SK-N-SH (cell line): ENCODE measurements around the gene MPST. TPM values are rescaled to one million over a fixed set of nuclear protein-coding genes. Genes with fewer than 3 reads are reported as not detected.

ENCODE experiments used
- CTCF ChIA-PET: fragments of 300-600, 350-600 bp; formaldehyde crosslinking; extraction: SDS; loops from one replicate; lab custom pipeline; 2021; lab: Yijun Ruan, JAX
- POLR2A ChIA-PET: fragments of 350-600 bp; sonication (Branson Sonifier 250); formaldehyde crosslinking; extraction: SDS; loops from one replicate; lab custom pipeline; 2020; ENCODE audit warnings: antibody characterized with exemption, inconsistent platforms; lab: Yijun Ruan, JAX
- DNase-seq: peaks from one replicate; pipeline ENCODE4 v3.0.0; 2012
- H2AFZ ChIP-seq: fragments of 200-600 bp; sonication (generic); 2 replicates; pipeline ENCODE4 v1.8.1; 2016; ENCODE audit warnings: antibody characterized with exemption, mild to moderate bottlenecking, low read depth
- H3F3A ChIP-seq: fragments of 200-600 bp; sonication (generic); replicated peaks from 2 replicates; pipeline ENCODE3; 2016; ENCODE audit warnings: antibody characterized with exemption, mild to moderate bottlenecking; ENCODE audit not compliant: insufficient read depth
- H3K27ac ChIP-seq, 2 experiments: fragments of 200-500 bp in 1 of 2; fragments of 200-600 bp in 1 of 2; sonication (Bioruptor generic) in 1 of 2; sonication (generic), shearing (Covaris generic) in 1 of 2; 2 replicates each; pipeline versions ENCODE4 v1.5.1 to v1.6.1; 2014 to 2016; ENCODE audit warnings: low read depth in 2 of 2, inconsistent platforms in 1 of 2, low read length in 1 of 2, mild to moderate bottlenecking in 1 of 2, mixed read lengths in 1 of 2
- H3K27me3 ChIP-seq: fragments of 200-600 bp; sonication (generic), shearing (Covaris generic); 2 replicates; pipeline ENCODE4 v1.6.1; 2016; ENCODE audit warnings: mixed run types; ENCODE audit not compliant: insufficient read depth
- H3K36me3 ChIP-seq, 2 experiments: fragments of 200-500 bp in 1 of 2; fragments of 200-600 bp in 1 of 2; sonication (Bioruptor generic) in 1 of 2; sonication (generic) in 1 of 2; replicated peaks in 1 of 2; 2 replicates each; pipeline versions ENCODE3 to v1.5.1; 2014 to 2016; ENCODE audit warnings: low read length in 1 of 2, mild to moderate bottlenecking in 1 of 2; ENCODE audit not compliant: insufficient read depth in 2 of 2, control insufficient read depth in 1 of 2
- H3K4me1 ChIP-seq, 2 experiments: fragments of 200-500 bp in 1 of 2; fragments of 200-600 bp in 1 of 2; sonication (Bioruptor generic) in 1 of 2; sonication (generic), shearing (Covaris generic) in 1 of 2; 2 replicates each; pipeline versions ENCODE4 v1.5.1 to v1.6.1; 2014 to 2016; ENCODE audit warnings: low read depth in 1 of 2, low read length in 1 of 2, mixed run types in 1 of 2; ENCODE audit not compliant: insufficient read depth in 2 of 2, control insufficient read depth in 1 of 2
- H3K4me2 ChIP-seq: fragments of 200-600 bp; sonication (generic), shearing (Covaris generic); 2 replicates; pipeline ENCODE4 v1.6.1; 2017; ENCODE audit warnings: mixed run types
- H3K4me3 ChIP-seq, 2 experiments: fragments of 200-500 bp in 1 of 2; fragments of 200-600 bp in 1 of 2; sonication (Bioruptor generic) in 1 of 2; sonication (generic), shearing (Covaris generic) in 1 of 2; 2 replicates each; pipeline versions ENCODE4 v1.5.1 to v1.8.1; 2014 to 2016; ENCODE audit warnings: low read depth in 2 of 2, inconsistent platforms in 1 of 2, low read length in 1 of 2, mild to moderate bottlenecking in 1 of 2, mixed read lengths in 1 of 2, moderate library complexity in 1 of 2
- H3K79me2 ChIP-seq: fragments of 200-600 bp; sonication (generic); 2 replicates; pipeline ENCODE4 v1.8.1; 2017; ENCODE audit warnings: mild to moderate bottlenecking; ENCODE audit not compliant: insufficient read depth
- H3K9ac ChIP-seq: fragments of 200-600 bp; sonication (generic); 2 replicates; pipeline ENCODE4 v1.6.1; 2017; ENCODE audit warnings: mixed run types
- H3K9me2 ChIP-seq: fragments of 200-600 bp; sonication (generic); 2 replicates; pipeline ENCODE4 v1.6.1; 2017; ENCODE audit warnings: mixed run types
- H3K9me3 ChIP-seq: fragments of 200-600 bp; sonication (generic); 2 replicates; pipeline ENCODE4 v1.6.1; 2017; ENCODE audit warnings: mixed run types, mild to moderate bottlenecking, moderate library complexity
- H4K20me1 ChIP-seq: fragments of 200-600 bp; sonication (generic); 2 replicates; pipeline ENCODE4 v1.6.1; 2017; ENCODE audit warnings: mild to moderate bottlenecking, mixed run types; ENCODE audit not compliant: insufficient read depth
- CHD2 ChIP-seq: fragments of 150-350 bp; IDR thresholded peaks from 2 replicates; pipeline ENCODE4 v1.6.1; 2018; ENCODE audit warnings: low read length; ENCODE audit not compliant: partially characterized antibody
- EP300 ChIP-seq, 2 experiments: IDR thresholded peaks; 2 replicates each; pipeline versions ENCODE4 v1.4.0 to v1.6.1; 2012; ENCODE audit warnings: borderline replicate concordance in 1 of 2, low read depth in 1 of 2, low read length in 1 of 2
- FOXJ3 ChIP-seq: sonication (generic); formaldehyde crosslinking; IDR thresholded peaks from 2 replicates; pipeline ENCODE4 v1.5.1; 2020; ENCODE audit warnings: mild to moderate bottlenecking, missing genetic modification reagents
- FOXM1 ChIP-seq: IDR thresholded peaks from 2 replicates; pipeline ENCODE4 v1.4.0; 2012; ENCODE audit warnings: low read depth, mild to moderate bottlenecking
- JUND ChIP-seq: IDR thresholded peaks from 2 replicates; pipeline ENCODE4 v1.4.0; 2012
- MAX ChIP-seq: IDR thresholded peaks from 2 replicates; pipeline ENCODE4 v1.4.0; 2012; ENCODE audit warnings: low read depth
- MEF2A ChIP-seq: IDR thresholded peaks from 2 replicates; pipeline ENCODE4 v1.4.0; 2012; ENCODE audit warnings: low read depth, borderline replicate concordance
- NFIC ChIP-seq: IDR thresholded peaks from 2 replicates; pipeline ENCODE4 v1.4.0; 2012; ENCODE audit warnings: borderline replicate concordance
- PBX3 ChIP-seq: IDR thresholded peaks from 2 replicates; pipeline ENCODE4; 2012
- POLR2AphosphoS5 ChIP-seq: IDR thresholded peaks from 2 replicates; pipeline ENCODE4 v1.6.1; 2012; ENCODE audit warnings: low read depth, low read length
- RAD21 ChIP-seq: IDR thresholded peaks from 2 replicates; pipeline ENCODE4 v1.6.1; 2012; ENCODE audit warnings: mild to moderate bottlenecking, low read length
- RCOR1 ChIP-seq: fragments of 150-350 bp; IDR thresholded peaks from 2 replicates; pipeline ENCODE4 v1.6.1; 2017; ENCODE audit warnings: antibody characterized with exemption, low read length
- REST ChIP-seq: IDR thresholded peaks from 2 replicates; pipeline ENCODE4 v1.6.1; 2012; ENCODE audit warnings: mild to moderate bottlenecking, low read depth, low read length, moderate library complexity
- SIN3A ChIP-seq: IDR thresholded peaks from 2 replicates; pipeline ENCODE4 v1.6.1; 2012; ENCODE audit warnings: low read depth, mild to moderate bottlenecking, low read length, moderate library complexity, borderline replicate concordance
- TAF1 ChIP-seq: IDR thresholded peaks from 2 replicates; pipeline ENCODE4 v1.6.1; 2012; ENCODE audit warnings: low read depth, mild to moderate bottlenecking, low read length, moderate library complexity, borderline replicate concordance
- TCF12 ChIP-seq: IDR thresholded peaks from 2 replicates; pipeline ENCODE4 v1.4.0; 2012
- YY1 ChIP-seq: IDR thresholded peaks from 2 replicates; pipeline ENCODE4 v1.4.0; 2012; ENCODE audit warnings: low read depth, mild to moderate bottlenecking
- ZBTB33 ChIP-seq: IDR thresholded peaks from 2 replicates; pipeline ENCODE4 v1.4.0; 2012; ENCODE audit warnings: low read depth, borderline replicate concordance
- WGBS: methylation state at CpG from one replicate; pipeline ENCODE4 v1.1.6; 2017; ENCODE audit warnings: low lambda C conversion rate; 5-methylcytosine and 5-hydroxymethylcytosine counted together
- polyA plus RNA-seq, 3 experiments: library from polyadenylated mRNA; depleted of rRNA; stranded (reverse); fragments of >200 nt; gene quantifications; 2 replicates each; pipeline ENCODE4 v1.2.3, GENCODE V29; 2012

MPST gene
- polyA plus RNA-seq, 1 of the 3 experiments (the other 2 are of a cell fraction) = 60.4 TPM

GRCh38 chr22:36990457-36990856 lies 29.1 kb upstream of the MPST start (continued):
- TF ChIP-seq PBX3 = no peak
- no peak for TF ChIP-seq FOXM1
- no peak for TF ChIP-seq MEF2A
- TF ChIP-seq YY1 = no peak
- TF ChIP-seq MAX = no peak
- TF ChIP-seq SIN3A = no peak

- no peaks in the 10 kb centered on the region for H3K9me3 ChIP-seq
- H3F3A ChIP-seq = no peaks in the 10 kb centered on the region
- H3K27me3 ChIP-seq = peaks cover 25% of the 10 kb centered on the region; the same call in 1 of the 2 replicates
- no peaks in the 10 kb centered on the region for H3K4me1 ChIP-seq
- WGBS = 42% methylated on average over 5 of the region's 6 CpGs
- H3K36me3 ChIP-seq = no peaks in the 10 kb centered on the region
- H3K4me3 ChIP-seq = no peak overlapping the region
- H2AFZ ChIP-seq = no peak overlapping the region
- H4K20me1 ChIP-seq = no peaks in the 10 kb centered on the region
- CTCF ChIA-PET = interaction anchor here (1.3 to 2.3 kb wide), 4 partner anchors 9 to 209 kb away, joined by 4 to 12 read pairs (median 5); no protein-coding TSS in a partner anchor
- no peak for TF ChIP-seq CHD2
- H3K79me2 ChIP-seq = no peaks in the 10 kb centered on the region
- no peak overlapping the region for H3K9ac ChIP-seq
- no peaks in the 10 kb centered on the region for H3K9me2 ChIP-seq
- no peak overlapping the region for H3K27ac ChIP-seq
- DNase-seq = no peak
- H3K4me2 ChIP-seq = no peak overlapping the region
- POLR2A ChIA-PET = no interaction called here
These were observed 28.3 kb upstream of the MPST start for GRCh38 chr22:36991206-36991605.

GRCh38 chr22:36997746-36998145 lies 21.8 kb upstream of the MPST start:
- POLR2A ChIA-PET = no interaction called here
- CTCF ChIA-PET = interaction anchor here (0.6 to 2.0 kb wide), 6 partner anchors 15 to 338 kb away, joined by 3 to 11 read pairs (median 4); no protein-coding TSS in a partner anchor
- Histone ChIP-seq H3K79me2 (no peaks in the 10 kb centered on the region), H2AFZ (no peak overlapping the region), H4K20me1 (no peaks in the 10 kb centered on the region)
- TF ChIP-seq RAD21 (no peak), POLR2AphosphoS5 (no peak), RCOR1 (no peak), FOXJ3 (CRISPR knock-in tag) (no peak), PBX3 (no peak), TCF12 (no peak), TAF1 (no peak), REST (no peak), NFIC (no peak), JUND (no peak), EP300 (IDR thresholded peaks at IDR 0.05; ENCODE audit: borderline replicate concordance in 1 of 2, low read depth in 1 of 2, low read length in 1 of 2) (no peak), ZBTB33 (no peak)
- TF ChIP-seq, all 33 proteins: peak for 0
- Histone ChIP-seq H3K27ac (no peak overlapping the region), H3K9me3 (no peaks in the 10 kb centered on the region), H3K9ac (no peak overlapping the region), H3K4me3 (no peak overlapping the region), H3K9me2 (no peaks in the 10 kb centered on the region), H3K27me3 (peaks cover 19% of the 10 kb centered on the region; the same call in 1 of the 2 replicates), H3K4me1 (no peaks in the 10 kb centered on the region), H3K4me2 (no peak overlapping the region), H3F3A (no peaks in the 10 kb centered on the region), H3K36me3 (no peaks in the 10 kb centered on the region)
- DNase-seq = no peak
- WGBS = 19% methylated on average over 2 of the region's 2 CpGs
